ENCODE results near the gene AP1M2. TPM values are rescaled to one million over a fixed set of nuclear protein-coding genes. Genes with fewer than 3 reads are reported as not detected.

The AP1M2 gene
- 16.4 and 23.7 TPM in 2 replicates for total RNA-seq (2014; rRNA removed; shearing (Covaris generic))

- Histone ChIP-seq H3K36me3 (replicated peaks; ENCODE audit: control insufficient read depth, insufficient read depth, low read length) (peaks cover 3% of the 10 kb centered on the region), H3K4me3 (ENCODE audit: insufficient read depth, low read depth, low read length) (peak within 1 kb of the TSS; percentile 67; the same call in 1 of the 2 replicates), H3K27me3 (ENCODE audit: control insufficient read depth, insufficient read depth, low read length) (no peaks in the 10 kb centered on the region)
- peak; percentile 88 for DNase-seq
Measured at GRCh38 chr19:10587022-10587838, at the start of gene AP1M2. Gene AP1M2 (minus strand): TSS chr19:10587312. CDS start chr19:10587231, 81 bp downstream.

GRCh38 chr19:10636304-10636972 is 49.3 kb upstream of the AP1M2 start:
- Histone ChIP-seq H3K4me3 (ENCODE audit: insufficient read depth, low read depth, low read length) (no peak overlapping the region), H3K36me3 (replicated peaks; ENCODE audit: control insufficient read depth, insufficient read depth, low read length) (peaks cover 39% of the 10 kb centered on the region), H3K27me3 (ENCODE audit: control insufficient read depth, insufficient read depth, low read length) (no peaks in the 10 kb centered on the region)
- peak; percentile 83 for DNase-seq

GRCh38 chr19:10634963-10635362 is 47.9 kb upstream of the AP1M2 start:
- peak; percentile 38 for DNase-seq
- H3K4me3 ChIP-seq (ENCODE audit: insufficient read depth, low read depth, low read length), result no peak overlapping the region
- H3K36me3 ChIP-seq (replicated peaks; ENCODE audit: control insufficient read depth, insufficient read depth, low read length), result peaks cover 39% of the 10 kb centered on the region
- no peaks in the 10 kb centered on the region for H3K27me3 ChIP-seq (ENCODE audit: control insufficient read depth, insufficient read depth, low read length)

GRCh38 chr19:10634430-10634829 is 47.3 kb upstream of the AP1M2 start:
- H3K36me3 ChIP-seq (replicated peaks; ENCODE audit: control insufficient read depth, insufficient read depth, low read length), result peaks cover 39% of the 10 kb centered on the region
- no peak overlapping the region for H3K4me3 ChIP-seq (ENCODE audit: insufficient read depth, low read depth, low read length)
- peak; percentile 13 for DNase-seq
- H3K27me3 ChIP-seq (ENCODE audit: control insufficient read depth, insufficient read depth, low read length), result no peaks in the 10 kb centered on the region

- Histone ChIP-seq H3K27me3 (ENCODE audit: control insufficient read depth, insufficient read depth, low read length) (no peaks in the 10 kb centered on the region), H3K4me3 (ENCODE audit: insufficient read depth, low read depth, low read length) (no peak overlapping the region), H3K36me3 (replicated peaks; ENCODE audit: control insufficient read depth, insufficient read depth, low read length) (peaks cover 32% of the 10 kb centered on the region)
- no peak for DNase-seq
Measured at GRCh38 chr19:10631874-10632273, 44.8 kb upstream of the AP1M2 start.

- peak overlapping the region; percentile 64 for H3K4me3 ChIP-seq (ENCODE audit: insufficient read depth, low read depth, low read length)
- no peak for DNase-seq
- no peaks in the 10 kb centered on the region for H3K27me3 ChIP-seq (ENCODE audit: control insufficient read depth, insufficient read depth, low read length)
- H3K36me3 ChIP-seq (replicated peaks; ENCODE audit: control insufficient read depth, insufficient read depth, low read length), result peaks cover 10% of the 10 kb centered on the region
Measured at GRCh38 chr19:10625762-10626138, 38.6 kb upstream of the AP1M2 start.

GRCh38 chr19:10625003-10625761 is 38.1 kb upstream of the AP1M2 start, which contains the start of gene SLC44A2:
Gene SLC44A2 (plus strand): TSS chr19:10625553. CDS start chr19:10625634, 81 bp downstream.
- H3K4me3 ChIP-seq (ENCODE audit: insufficient read depth, low read depth, low read length), result peak within 1 kb of the TSS; percentile 64
- peak; percentile 99 for DNase-seq
- H3K36me3 ChIP-seq (replicated peaks; ENCODE audit: control insufficient read depth, insufficient read depth, low read length), result peaks cover 10% of the 10 kb centered on the region
- H3K27me3 ChIP-seq (ENCODE audit: control insufficient read depth, insufficient read depth, low read length), result no peaks in the 10 kb centered on the region

GRCh38 chr19:10624585-10624984 is 37.5 kb upstream of the AP1M2 start:
- peak; percentile 36 for DNase-seq
- Histone ChIP-seq H3K36me3 (replicated peaks; ENCODE audit: control insufficient read depth, insufficient read depth, low read length) (peaks cover 8% of the 10 kb centered on the region), H3K27me3 (ENCODE audit: control insufficient read depth, insufficient read depth, low read length) (no peaks in the 10 kb centered on the region), H3K4me3 (ENCODE audit: insufficient read depth, low read depth, low read length) (no peak overlapping the region)

GRCh38 chr19:10621966-10622365 is 34.9 kb upstream of the AP1M2 start:
- Histone ChIP-seq H3K4me3 (ENCODE audit: insufficient read depth, low read depth, low read length) (no peak overlapping the region), H3K36me3 (replicated peaks; ENCODE audit: control insufficient read depth, insufficient read depth, low read length) (no peaks in the 10 kb centered on the region), H3K27me3 (ENCODE audit: control insufficient read depth, insufficient read depth, low read length) (no peaks in the 10 kb centered on the region)
- DNase-seq, result no peak

- no peak for DNase-seq
- Histone ChIP-seq H3K4me3 (ENCODE audit: insufficient read depth, low read depth, low read length) (no peak overlapping the region), H3K27me3 (ENCODE audit: control insufficient read depth, insufficient read depth, low read length) (no peaks in the 10 kb centered on the region), H3K36me3 (replicated peaks; ENCODE audit: control insufficient read depth, insufficient read depth, low read length) (no peaks in the 10 kb centered on the region)
Measured at GRCh38 chr19:10620786-10621185, 33.7 kb upstream of the AP1M2 start.

GRCh38 chr19:10618846-10619245 is 31.7 kb upstream of the AP1M2 start:
- Histone ChIP-seq H3K36me3 (replicated peaks; ENCODE audit: control insufficient read depth, insufficient read depth, low read length) (no peaks in the 10 kb centered on the region), H3K4me3 (ENCODE audit: insufficient read depth, low read depth, low read length) (no peak overlapping the region), H3K27me3 (ENCODE audit: control insufficient read depth, insufficient read depth, low read length) (no peaks in the 10 kb centered on the region)
- no peak for DNase-seq

GRCh38 chr19:10617409-10618121 is 30.5 kb upstream of the AP1M2 start:
- Histone ChIP-seq H3K36me3 (replicated peaks; ENCODE audit: control insufficient read depth, insufficient read depth, low read length) (no peaks in the 10 kb centered on the region), H3K27me3 (ENCODE audit: control insufficient read depth, insufficient read depth, low read length) (no peaks in the 10 kb centered on the region), H3K4me3 (ENCODE audit: insufficient read depth, low read depth, low read length) (no peak overlapping the region)
- no peak for DNase-seq

GRCh38 chr19:10615429-10616023 is 28.4 kb upstream of the AP1M2 start:
- DNase-seq, result no peak
- no peak overlapping the region for H3K4me3 ChIP-seq (ENCODE audit: insufficient read depth, low read depth, low read length)
- no peaks in the 10 kb centered on the region for H3K27me3 ChIP-seq (ENCODE audit: control insufficient read depth, insufficient read depth, low read length)
- no peaks in the 10 kb centered on the region for H3K36me3 ChIP-seq (replicated peaks; ENCODE audit: control insufficient read depth, insufficient read depth, low read length)
